GM12875 (cell line): Measurements from ENCODE around the gene EEIG2.

Experiments used
- H3K4me3 ChIP-seq: one replicate; pipeline ENCODE4 v1.5.1; 2011; ENCODE audit warnings: low read depth, low read length, control low read depth
- CTCF ChIP-seq: IDR thresholded peaks from 2 replicates; pipeline ENCODE4 v1.5.1; 2011; ENCODE audit warnings: low read depth, mild to moderate bottlenecking, control low read depth, inconsistent platforms, low read length, moderate library complexity, borderline replicate concordance; ENCODE audit not compliant: insufficient read depth

EEIG2 gene

DNA sequence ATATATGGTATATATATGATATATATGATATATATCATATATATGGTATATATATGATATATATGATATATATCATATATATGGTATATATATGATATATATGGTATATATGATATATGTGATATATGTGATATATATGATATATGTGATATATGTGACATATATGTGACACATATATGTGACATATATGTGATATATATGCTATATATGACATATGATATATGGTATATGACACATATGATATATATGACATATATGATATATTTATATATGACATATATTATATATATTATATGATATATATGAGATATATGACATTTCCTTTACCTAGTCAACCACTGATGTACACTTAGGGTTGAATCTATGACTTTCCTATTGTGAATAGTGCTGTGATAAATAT lies 36.1 kb upstream of the EEIG2 start:
- no peak for TF ChIP-seq CTCF
- no peak overlapping the region for H3K4me3 ChIP-seq

DNA sequence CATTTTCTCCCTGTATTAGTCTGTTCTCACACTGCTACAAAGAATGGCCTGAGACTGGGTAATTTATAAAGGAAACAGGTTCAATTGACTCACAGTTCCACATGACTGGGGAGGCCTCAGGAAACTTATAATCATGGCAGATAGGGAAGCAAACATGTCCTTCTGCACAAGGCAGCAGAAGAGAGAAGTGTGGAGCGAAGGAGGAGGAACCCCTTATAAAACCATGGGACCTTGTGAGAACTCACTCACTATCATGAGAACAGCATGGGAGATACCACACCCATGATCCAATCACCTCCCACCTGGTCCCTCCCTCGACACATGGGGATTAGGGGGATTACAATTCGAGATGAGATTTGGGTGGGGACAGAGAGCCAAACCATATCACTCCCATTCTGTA lies 35.2 kb upstream of the EEIG2 start:
- TF ChIP-seq CTCF, result no peak
- H3K4me3 ChIP-seq, result no peak overlapping the region

- TF ChIP-seq CTCF, result no peak
- no peak overlapping the region for H3K4me3 ChIP-seq
Measured at GRCh38 chr1:108527135-108527534, 32.8 kb upstream of the EEIG2 start.

DNA sequence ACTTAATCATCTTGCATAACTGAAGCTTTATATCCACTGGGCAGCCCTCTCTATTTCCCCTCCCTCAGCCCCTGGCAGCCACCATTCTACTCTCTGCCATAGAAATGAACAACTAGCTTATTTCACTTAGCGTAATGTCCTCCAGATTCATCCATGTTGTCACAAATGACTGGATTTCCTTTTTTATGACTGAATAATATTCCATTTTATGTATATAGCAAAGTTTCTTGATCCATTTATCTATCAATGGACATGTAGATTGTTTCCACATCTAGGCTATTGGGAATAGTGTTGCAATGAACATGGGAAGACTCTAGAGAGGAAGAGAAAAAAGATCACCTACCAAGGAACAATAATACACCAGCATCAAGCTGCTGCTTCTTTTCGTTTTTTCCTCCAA lies 32.1 kb upstream of the EEIG2 start:
- no peak overlapping the region for H3K4me3 ChIP-seq
- TF ChIP-seq CTCF, result no peak

DNA sequence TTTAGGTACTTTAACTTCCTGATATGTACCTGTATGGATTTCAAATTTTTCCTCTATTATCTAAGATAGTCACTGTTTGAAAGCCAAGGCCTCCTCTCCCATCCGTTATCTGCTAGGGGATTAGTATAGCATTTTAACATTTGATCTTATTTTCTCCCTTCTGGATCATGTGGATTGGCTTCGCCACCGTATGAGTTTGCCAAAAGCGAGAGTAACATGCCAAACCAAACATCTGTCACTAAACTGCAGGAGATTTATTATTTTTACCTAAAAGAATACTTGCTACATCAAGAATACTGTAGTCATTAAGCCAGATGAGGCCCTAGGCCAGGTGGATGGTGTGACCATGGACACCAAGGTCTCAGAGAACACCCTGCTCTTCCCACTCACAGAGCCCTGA lies 28.5 kb upstream of the EEIG2 start:
- no peak for TF ChIP-seq CTCF
- H3K4me3 ChIP-seq, result no peak overlapping the region

- no peak for TF ChIP-seq CTCF
- H3K4me3 ChIP-seq, result no peak overlapping the region
Measured at GRCh38 chr1:108532730-108533129, 27.2 kb upstream of the EEIG2 start.

GRCh38 chr1:108533351-108534083 lies 26.4 kb upstream of the EEIG2 start:
- H3K4me3 ChIP-seq, result no peak overlapping the region
- no peak for TF ChIP-seq CTCF
